ENCODE results near the gene OR5D14.

The OR5D14 gene

DNA sequence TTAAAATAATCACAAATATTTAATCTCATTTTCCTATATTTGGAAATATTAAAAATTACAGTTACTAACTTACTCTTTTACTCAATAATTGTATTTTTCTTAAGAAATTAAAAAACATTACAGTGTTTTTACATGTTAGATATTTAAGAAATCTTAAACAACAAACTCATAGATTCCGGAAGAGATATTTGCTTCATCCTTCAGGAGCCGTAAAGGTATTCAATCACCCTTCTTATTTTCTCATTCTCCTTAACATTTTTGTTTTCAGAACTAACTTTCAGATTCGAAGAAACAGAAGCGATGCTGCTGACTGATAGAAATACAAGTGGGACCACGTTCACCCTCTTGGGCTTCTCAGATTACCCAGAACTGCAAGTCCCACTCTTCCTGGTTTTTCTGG, 24.0 kb downstream of the OR5D14 start, which contains the start of gene OR5D18:
TSS of gene OR5D18 (plus strand) at position 301 of the 400 bp plus-strand sequence. CDS start at position 301, 0 bp downstream.
- no peak for DNase-seq (ENCODE audit: low read depth)
- H3K4me3 ChIP-seq (ENCODE audit: low read depth, low read length), result no peak within 1 kb of the TSS
- in situ Hi-C loops (cut with HindIII; ENCODE audit: low sequenced_read_pairs), result no loop called here
- TF ChIP-seq, protein P1, sequence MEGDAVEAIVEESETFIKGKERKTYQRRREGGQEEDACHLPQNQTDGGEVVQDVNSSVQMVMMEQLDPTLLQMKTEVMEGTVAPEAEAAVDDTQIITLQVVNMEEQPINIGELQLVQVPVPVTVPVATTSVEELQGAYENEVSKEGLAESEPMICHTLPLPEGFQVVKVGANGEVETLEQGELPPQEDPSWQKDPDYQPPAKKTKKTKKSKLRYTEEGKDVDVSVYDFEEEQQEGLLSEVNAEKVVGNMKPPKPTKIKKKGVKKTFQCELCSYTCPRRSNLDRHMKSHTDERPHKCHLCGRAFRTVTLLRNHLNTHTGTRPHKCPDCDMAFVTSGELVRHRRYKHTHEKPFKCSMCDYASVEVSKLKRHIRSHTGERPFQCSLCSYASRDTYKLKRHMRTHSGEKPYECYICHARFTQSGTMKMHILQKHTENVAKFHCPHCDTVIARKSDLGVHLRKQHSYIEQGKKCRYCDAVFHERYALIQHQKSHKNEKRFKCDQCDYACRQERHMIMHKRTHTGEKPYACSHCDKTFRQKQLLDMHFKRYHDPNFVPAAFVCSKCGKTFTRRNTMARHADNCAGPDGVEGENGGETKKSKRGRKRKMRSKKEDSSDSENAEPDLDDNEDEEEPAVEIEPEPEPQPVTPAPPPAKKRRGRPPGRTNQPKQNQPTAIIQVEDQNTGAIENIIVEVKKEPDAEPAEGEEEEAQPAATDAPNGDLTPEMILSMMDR (IDR thresholded peaks at IDR 0.05; ENCODE audit: low read depth, low read length, missing control alignments), result no peak

DNA sequence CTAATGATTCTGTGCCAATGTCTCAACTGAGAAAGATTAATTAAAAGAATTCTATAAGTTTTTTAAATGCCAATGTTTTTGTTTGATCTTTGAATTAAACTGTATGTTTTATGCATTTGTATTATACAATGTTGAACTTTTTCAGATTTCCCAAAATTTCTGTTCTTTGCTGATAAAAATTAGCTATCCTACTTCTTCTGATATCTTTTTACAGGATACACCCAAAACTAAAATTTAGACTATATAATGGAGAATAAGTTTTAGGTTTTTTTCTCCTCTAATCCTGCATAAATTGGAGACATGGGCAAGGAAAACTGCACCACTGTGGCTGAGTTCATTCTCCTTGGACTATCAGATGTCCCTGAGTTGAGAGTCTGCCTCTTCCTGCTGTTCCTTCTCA, 31.6 kb downstream of the OR5D14 start, which contains the start of gene OR5L2:
TSS of gene OR5L2 (plus strand) at position 301 of the 400 bp plus-strand sequence. CDS start at position 301, 0 bp downstream.
- in situ Hi-C loops (cut with HindIII; ENCODE audit: low sequenced_read_pairs), result no loop called here
- H3K4me3 ChIP-seq (ENCODE audit: low read depth, low read length), result no peak within 1 kb of the TSS
- DNase-seq (ENCODE audit: low read depth), result no peak
- TF ChIP-seq, protein P1 (IDR thresholded peaks at IDR 0.05; ENCODE audit: low read depth, low read length, missing control alignments), result no peak

DNA sequence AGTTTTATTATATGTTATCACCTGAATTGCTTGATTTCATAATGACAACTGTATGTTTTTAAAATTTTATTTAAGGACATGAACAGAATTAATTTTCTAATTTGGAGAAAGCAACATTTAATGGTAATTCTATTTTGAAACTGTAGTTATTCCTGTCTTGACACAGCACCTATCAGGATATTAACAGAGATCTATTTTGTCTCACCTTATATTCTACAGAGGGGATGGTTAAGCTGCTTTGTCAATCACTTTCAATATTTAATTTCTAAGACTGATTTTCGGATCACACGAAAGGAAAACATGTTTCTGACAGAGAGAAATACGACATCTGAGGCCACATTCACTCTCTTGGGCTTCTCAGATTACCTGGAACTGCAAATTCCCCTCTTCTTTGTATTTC, 43.1 kb downstream of the OR5D14 start, which contains the start of gene OR5D16:
TSS of gene OR5D16 (plus strand) at position 301 of the 400 bp plus-strand sequence. CDS start at position 301, 0 bp downstream.
- H3K4me3 ChIP-seq (ENCODE audit: low read depth, low read length), result no peak within 1 kb of the TSS
- TF ChIP-seq, protein P1 (IDR thresholded peaks at IDR 0.05; ENCODE audit: low read depth, low read length, missing control alignments), result no peak
- no peak for DNase-seq (ENCODE audit: low read depth)
- in situ Hi-C loops (cut with HindIII; ENCODE audit: low sequenced_read_pairs), result no loop called here

All from astrocyte of the cerebellum (primary cell).